SK-N-SH (cell line): ENCODE measurements around the gene HAUS7. TPM values are rescaled to one million over a fixed set of nuclear protein-coding genes. Genes with fewer than 3 reads are reported as not detected.

Experiments used
- CTCF ChIA-PET: fragments of 300-600, 350-600 bp; formaldehyde crosslinking; extraction: SDS; loops from one replicate; lab custom pipeline; 2021; lab: Yijun Ruan, JAX
- POLR2A ChIA-PET: fragments of 350-600 bp; sonication (Branson Sonifier 250); formaldehyde crosslinking; extraction: SDS; loops from one replicate; lab custom pipeline; 2020; ENCODE audit warnings: antibody characterized with exemption, inconsistent platforms; lab: Yijun Ruan, JAX
- DNase-seq: peaks from one replicate; pipeline ENCODE4 v3.0.0; 2012
- H2AFZ ChIP-seq: fragments of 200-600 bp; sonication (generic); 2 replicates; pipeline ENCODE4 v1.8.1; 2016; ENCODE audit warnings: antibody characterized with exemption, mild to moderate bottlenecking, low read depth
- H3F3A ChIP-seq: fragments of 200-600 bp; sonication (generic); replicated peaks from 2 replicates; pipeline ENCODE3; 2016; ENCODE audit warnings: antibody characterized with exemption, mild to moderate bottlenecking; ENCODE audit not compliant: insufficient read depth
- H3K27ac ChIP-seq, 2 experiments: fragments of 200-500 bp in 1 of 2; fragments of 200-600 bp in 1 of 2; sonication (Bioruptor generic) in 1 of 2; sonication (generic), shearing (Covaris generic) in 1 of 2; 2 replicates each; pipeline versions ENCODE4 v1.5.1 to v1.6.1; 2014 to 2016; ENCODE audit warnings: low read depth in 2 of 2, inconsistent platforms in 1 of 2, low read length in 1 of 2, mild to moderate bottlenecking in 1 of 2, mixed read lengths in 1 of 2
- H3K27me3 ChIP-seq: fragments of 200-600 bp; sonication (generic), shearing (Covaris generic); 2 replicates; pipeline ENCODE4 v1.6.1; 2016; ENCODE audit warnings: mixed run types; ENCODE audit not compliant: insufficient read depth
- H3K36me3 ChIP-seq, 2 experiments: fragments of 200-500 bp in 1 of 2; fragments of 200-600 bp in 1 of 2; sonication (Bioruptor generic) in 1 of 2; sonication (generic) in 1 of 2; replicated peaks in 1 of 2; 2 replicates each; pipeline versions ENCODE3 to v1.5.1; 2014 to 2016; ENCODE audit warnings: low read length in 1 of 2, mild to moderate bottlenecking in 1 of 2; ENCODE audit not compliant: insufficient read depth in 2 of 2, control insufficient read depth in 1 of 2
- H3K4me1 ChIP-seq, 2 experiments: fragments of 200-500 bp in 1 of 2; fragments of 200-600 bp in 1 of 2; sonication (Bioruptor generic) in 1 of 2; sonication (generic), shearing (Covaris generic) in 1 of 2; 2 replicates each; pipeline versions ENCODE4 v1.5.1 to v1.6.1; 2014 to 2016; ENCODE audit warnings: low read depth in 1 of 2, low read length in 1 of 2, mixed run types in 1 of 2; ENCODE audit not compliant: insufficient read depth in 2 of 2, control insufficient read depth in 1 of 2
- H3K4me2 ChIP-seq: fragments of 200-600 bp; sonication (generic), shearing (Covaris generic); 2 replicates; pipeline ENCODE4 v1.6.1; 2017; ENCODE audit warnings: mixed run types
- H3K4me3 ChIP-seq, 2 experiments: fragments of 200-500 bp in 1 of 2; fragments of 200-600 bp in 1 of 2; sonication (Bioruptor generic) in 1 of 2; sonication (generic), shearing (Covaris generic) in 1 of 2; 2 replicates each; pipeline versions ENCODE4 v1.5.1 to v1.8.1; 2014 to 2016; ENCODE audit warnings: low read depth in 2 of 2, inconsistent platforms in 1 of 2, low read length in 1 of 2, mild to moderate bottlenecking in 1 of 2, mixed read lengths in 1 of 2, moderate library complexity in 1 of 2
- H3K79me2 ChIP-seq: fragments of 200-600 bp; sonication (generic); 2 replicates; pipeline ENCODE4 v1.8.1; 2017; ENCODE audit warnings: mild to moderate bottlenecking; ENCODE audit not compliant: insufficient read depth
- H3K9ac ChIP-seq: fragments of 200-600 bp; sonication (generic); 2 replicates; pipeline ENCODE4 v1.6.1; 2017; ENCODE audit warnings: mixed run types
- H3K9me2 ChIP-seq: fragments of 200-600 bp; sonication (generic); 2 replicates; pipeline ENCODE4 v1.6.1; 2017; ENCODE audit warnings: mixed run types
- H3K9me3 ChIP-seq: fragments of 200-600 bp; sonication (generic); 2 replicates; pipeline ENCODE4 v1.6.1; 2017; ENCODE audit warnings: mixed run types, mild to moderate bottlenecking, moderate library complexity
- H4K20me1 ChIP-seq: fragments of 200-600 bp; sonication (generic); 2 replicates; pipeline ENCODE4 v1.6.1; 2017; ENCODE audit warnings: mild to moderate bottlenecking, mixed run types; ENCODE audit not compliant: insufficient read depth
- CHD2 ChIP-seq: fragments of 150-350 bp; IDR thresholded peaks from 2 replicates; pipeline ENCODE4 v1.6.1; 2018; ENCODE audit warnings: low read length; ENCODE audit not compliant: partially characterized antibody
- CTCF ChIP-seq: fragments of 200-600 bp; sonication (generic); IDR thresholded peaks from 2 replicates; pipeline ENCODE4 v1.6.1; 2017; ENCODE audit warnings: antibody characterized with exemption, mild to moderate bottlenecking, moderate library complexity
- ELF1 ChIP-seq: IDR thresholded peaks from 2 replicates; pipeline ENCODE4 v1.4.0; 2012
- FOSL2 ChIP-seq: IDR thresholded peaks from 2 replicates; pipeline ENCODE4 v1.4.0; 2012; ENCODE audit warnings: low read depth, mild to moderate bottlenecking, moderate library complexity, borderline replicate concordance
- GABPA ChIP-seq: IDR thresholded peaks from 2 replicates; pipeline ENCODE4 v1.4.0; 2012; ENCODE audit warnings: low read depth, mild to moderate bottlenecking
- GATA2 ChIP-seq: sonication (generic); formaldehyde crosslinking; IDR thresholded peaks from 2 replicates; pipeline ENCODE4 v1.5.0; 2020; ENCODE audit warnings: mild to moderate bottlenecking, missing genetic modification reagents
- MAX ChIP-seq: IDR thresholded peaks from 2 replicates; pipeline ENCODE4 v1.4.0; 2012; ENCODE audit warnings: low read depth
- MEF2A ChIP-seq: IDR thresholded peaks from 2 replicates; pipeline ENCODE4 v1.4.0; 2012; ENCODE audit warnings: low read depth, borderline replicate concordance
- PBX3 ChIP-seq: IDR thresholded peaks from 2 replicates; pipeline ENCODE4; 2012
- POLR2AphosphoS5 ChIP-seq: IDR thresholded peaks from 2 replicates; pipeline ENCODE4 v1.6.1; 2012; ENCODE audit warnings: low read depth, low read length
- RAD21 ChIP-seq: IDR thresholded peaks from 2 replicates; pipeline ENCODE4 v1.6.1; 2012; ENCODE audit warnings: mild to moderate bottlenecking, low read length
- RCOR1 ChIP-seq: fragments of 150-350 bp; IDR thresholded peaks from 2 replicates; pipeline ENCODE4 v1.6.1; 2017; ENCODE audit warnings: antibody characterized with exemption, low read length
- REST ChIP-seq: IDR thresholded peaks from 2 replicates; pipeline ENCODE4 v1.6.1; 2012; ENCODE audit warnings: mild to moderate bottlenecking, low read depth, low read length, moderate library complexity
- RFX5 ChIP-seq: IDR thresholded peaks from 2 replicates; pipeline ENCODE4 v1.6.1; 2012; ENCODE audit warnings: mild to moderate bottlenecking, improper control_type of control experiment, low read length
- RXRA ChIP-seq: IDR thresholded peaks from 2 replicates; pipeline ENCODE4 v1.4.0; 2012; ENCODE audit warnings: low read depth, mild to moderate bottlenecking, borderline replicate concordance
- TAF1 ChIP-seq: IDR thresholded peaks from 2 replicates; pipeline ENCODE4 v1.6.1; 2012; ENCODE audit warnings: low read depth, mild to moderate bottlenecking, low read length, moderate library complexity, borderline replicate concordance
- TCF12 ChIP-seq: IDR thresholded peaks from 2 replicates; pipeline ENCODE4 v1.4.0; 2012
- USF2 ChIP-seq: fragments of 150-350 bp; IDR thresholded peaks from 2 replicates; pipeline ENCODE4 v1.6.1; 2017; ENCODE audit warnings: antibody characterized with exemption, low read length, low read depth, borderline replicate concordance
- YY1 ChIP-seq: IDR thresholded peaks from 2 replicates; pipeline ENCODE4 v1.4.0; 2012; ENCODE audit warnings: low read depth, mild to moderate bottlenecking
- ZBTB33 ChIP-seq: IDR thresholded peaks from 2 replicates; pipeline ENCODE4 v1.4.0; 2012; ENCODE audit warnings: low read depth, borderline replicate concordance
- WGBS: methylation state at CpG from one replicate; pipeline ENCODE4 v1.1.6; 2017; ENCODE audit warnings: low lambda C conversion rate; 5-methylcytosine and 5-hydroxymethylcytosine counted together
- polyA plus RNA-seq, 3 experiments: library from polyadenylated mRNA; depleted of rRNA; stranded (reverse); fragments of >200 nt; gene quantifications; 2 replicates each; pipeline ENCODE4 v1.2.3, GENCODE V29; 2012

HAUS7 gene
- polyA plus RNA-seq, 1 of the 3 experiments (the other 2 are of a cell fraction): 39.7 TPM

GRCh38 chrX:153421856-153422255 lies 48.5 kb downstream of the HAUS7 start:
- DNase-seq: no peak
- Histone ChIP-seq H3K79me2 (no peaks in the 10 kb centered on the region), H3F3A (no peaks in the 10 kb centered on the region), H3K9me2 (no peaks in the 10 kb centered on the region), H3K36me3 (no peaks in the 10 kb centered on the region), H3K4me3 (no peak overlapping the region), H2AFZ (no peak overlapping the region), H3K9me3 (no peaks in the 10 kb centered on the region), H4K20me1 (no peaks in the 10 kb centered on the region), H3K4me1 (no peaks in the 10 kb centered on the region), H3K4me2 (no peak overlapping the region), H3K27me3 (peaks cover 8% of the 10 kb centered on the region; the same call in 1 of the 2 replicates), H3K9ac (no peak overlapping the region), H3K27ac (no peak overlapping the region)
- POLR2A ChIA-PET: no interaction called here
- WGBS: 53% methylated on average over 16 of the region's 18 CpGs
- TF ChIP-seq RFX5 (no peak), GABPA (no peak), CTCF (no peak), CHD2 (no peak), MEF2A (no peak), MAX (no peak), REST (no peak), USF2 (no peak), ELF1 (no peak), RXRA (no peak), TAF1 (no peak), FOSL2 (no peak), RAD21 (no peak), RCOR1 (no peak), GATA2 (CRISPR knock-in tag) (no peak), ZBTB33 (no peak), TCF12 (no peak), YY1 (no peak), PBX3 (no peak), POLR2AphosphoS5 (no peak)
- CTCF ChIA-PET: no interaction called here
